BE2C (cell line): Measurements from ENCODE around the gene SCARF2.

Experiments used
- DNase-seq: peaks from one replicate; pipeline ENCODE4 v3.0.0-alpha.2; 2020
- H3K27me3 ChIP-seq: fragments of 250-450 bp; sonication (Bioruptor Pico); 2 replicates; pipeline ENCODE4 v1.5.1; 2020; ENCODE audit warnings: mild to moderate bottlenecking
- H3K36me3 ChIP-seq: fragments of 250-450 bp; sonication (Bioruptor Pico); 2 replicates; pipeline ENCODE4 v1.5.1; 2020; ENCODE audit warnings: mild to moderate bottlenecking
- H3K4me1 ChIP-seq: fragments of 250-450 bp; sonication (Bioruptor Pico); 2 replicates; pipeline ENCODE4 v1.5.1; 2020
- H3K4me3 ChIP-seq: 2 replicates; pipeline ENCODE4 v1.5.1; 2011; ENCODE audit warnings: low read depth, low read length
- H3K9me3 ChIP-seq: fragments of 250-450 bp; sonication (Bioruptor Pico); 2 replicates; pipeline ENCODE4 v1.5.1; 2020
- CTCF ChIP-seq: IDR thresholded peaks from 2 replicates; pipeline ENCODE4 v1.5.1; 2012; ENCODE audit warnings: mild to moderate bottlenecking, low read depth, low read length

SCARF2 gene

GRCh38 chr22:20427104-20427944 lies 10.3 kb downstream of the SCARF2 start:
- H3K4me1 ChIP-seq: peaks cover 22% of the 10 kb centered on the region
- no peaks in the 10 kb centered on the region for H3K27me3 ChIP-seq

GRCh38 chr22:20426259-20426615 lies 11.4 kb downstream of the SCARF2 start:
- Histone ChIP-seq H3K27me3 (no peaks in the 10 kb centered on the region), H3K9me3 (no peaks in the 10 kb centered on the region), H3K4me3 (no peak overlapping the region), H3K4me1 (peaks cover 26% of the 10 kb centered on the region), H3K36me3 (0 out of 2 replicates have a peak, but pooled peaks cover 3% of the 10 kb centered on the region)
- TF ChIP-seq CTCF: no peak
- DNase-seq: no peak

More at GRCh38 chr22:20427104-20427944, 10.3 kb downstream of the SCARF2 start:
- Histone ChIP-seq H3K4me3 (no peak overlapping the region), H3K9me3 (no peaks in the 10 kb centered on the region), H3K36me3 (0 out of 2 replicates have a peak, but pooled peaks cover 3% of the 10 kb centered on the region)
- DNase-seq: no peak
- TF ChIP-seq CTCF: no peak

GRCh38 chr22:20425566-20426258 lies 11.9 kb downstream of the SCARF2 start:
- TF ChIP-seq CTCF: no peak
- peaks cover 26% of the 10 kb centered on the region for H3K4me1 ChIP-seq

GRCh38 chr22:20424932-20425565 lies 12.6 kb downstream of the SCARF2 start:
- H3K9me3 ChIP-seq: no peaks in the 10 kb centered on the region
- TF ChIP-seq CTCF: no peak
- no peak overlapping the region for H3K4me3 ChIP-seq
- no peaks in the 10 kb centered on the region for H3K27me3 ChIP-seq
- DNase-seq: no peak
- peaks cover 26% of the 10 kb centered on the region for H3K4me1 ChIP-seq
- 0 out of 2 replicates have a peak, but pooled peaks cover 3% of the 10 kb centered on the region for H3K36me3 ChIP-seq

More at GRCh38 chr22:20425566-20426258, 11.9 kb downstream of the SCARF2 start:
- Histone ChIP-seq H3K4me3 (no peak overlapping the region), H3K27me3 (no peaks in the 10 kb centered on the region), H3K36me3 (0 out of 2 replicates have a peak, but pooled peaks cover 3% of the 10 kb centered on the region), H3K9me3 (no peaks in the 10 kb centered on the region)
- no peak for DNase-seq

- TF ChIP-seq CTCF: no peak
- Histone ChIP-seq H3K4me3 (no peak overlapping the region), H3K4me1 (peaks cover 26% of the 10 kb centered on the region), H3K27me3 (no peaks in the 10 kb centered on the region), H3K9me3 (no peaks in the 10 kb centered on the region), H3K36me3 (0 out of 2 replicates have a peak, but pooled peaks cover 3% of the 10 kb centered on the region)
- DNase-seq: no peak
These were observed 13.1 kb downstream of the SCARF2 start for GRCh38 chr22:20424568-20424931.
